Astrocyte (in vitro differentiated cells and primary cell): ENCODE measurements around the gene ALB. TPM values are rescaled to one million over a fixed set of nuclear protein-coding genes. Genes with fewer than 3 reads are reported as not detected.

Experiments
- DNase-seq: peaks from one replicate; pipeline ENCODE4 v3.0.0-alpha.2; 2010; ENCODE audit warnings: low read depth
- FAIRE-seq: peaks from 2 replicates; lab custom pipeline; 2011; peaks lifted over from hg19 to GRCh38; lab: Jason Lieb, UNC
- H2AFZ ChIP-seq: 2 replicates; pipeline ENCODE4 v1.6.0; 2012; ENCODE audit warnings: low read depth, low read length, inconsistent platforms
- H3K27ac ChIP-seq: 2 replicates; pipeline ENCODE4 v1.5.1; 2011; ENCODE audit warnings: low read depth, low read length, inconsistent platforms
- H3K27me3 ChIP-seq: 2 replicates; pipeline ENCODE4 v1.6.0; 2011; ENCODE audit warnings: low read length, inconsistent platforms; ENCODE audit not compliant: insufficient read depth
- H3K36me3 ChIP-seq: 2 replicates; pipeline ENCODE4 v1.5.1; 2011; ENCODE audit warnings: low read length, inconsistent platforms; ENCODE audit not compliant: insufficient read depth
- H3K4me1 ChIP-seq: 2 replicates; pipeline ENCODE4 v1.5.1; 2011; ENCODE audit warnings: low read length, inconsistent platforms; ENCODE audit not compliant: insufficient read depth
- H3K4me2 ChIP-seq: 2 replicates; pipeline ENCODE4 v1.6.0; 2012; ENCODE audit warnings: low read length, inconsistent platforms
- H3K4me3 ChIP-seq: 2 replicates; pipeline ENCODE4 v1.5.1; 2011; ENCODE audit warnings: low read depth, mild to moderate bottlenecking, low read length, inconsistent platforms; ENCODE audit not compliant: insufficient read depth
- H3K79me2 ChIP-seq: 2 replicates; pipeline ENCODE4 v1.6.0; 2012; ENCODE audit warnings: mild to moderate bottlenecking, low read length, inconsistent platforms; ENCODE audit not compliant: insufficient read depth
- H3K9ac ChIP-seq: 2 replicates; pipeline ENCODE4 v1.6.0; 2012; ENCODE audit warnings: mild to moderate bottlenecking, low read length, inconsistent platforms
- H3K9me3 ChIP-seq: 2 replicates; pipeline ENCODE4 v1.5.1; 2012; ENCODE audit warnings: low read depth, mild to moderate bottlenecking, low read length, inconsistent platforms; ENCODE audit not compliant: insufficient read depth
- H4K20me1 ChIP-seq: 2 replicates; pipeline ENCODE4 v1.6.0; 2012; ENCODE audit warnings: low read length, inconsistent platforms; ENCODE audit not compliant: insufficient read depth
- H3K27ac Mint-ChIP-seq: one replicate; pipeline ENCODE4 v1.8.0; 2021; ENCODE audit warnings: mild to moderate bottlenecking, mixed read lengths; ENCODE audit not compliant: unreplicated experiment
- H3K27me3 Mint-ChIP-seq: one replicate; pipeline ENCODE4 v1.8.0; 2021; ENCODE audit warnings: low read depth, mixed read lengths; ENCODE audit not compliant: unreplicated experiment
- H3K36me3 Mint-ChIP-seq: one replicate; pipeline ENCODE4 v1.8.0; 2021; ENCODE audit warnings: low read depth, mixed read lengths; ENCODE audit not compliant: unreplicated experiment
- H3K4me1 Mint-ChIP-seq: one replicate; pipeline ENCODE4 v1.8.0; 2021; ENCODE audit warnings: low read depth, mixed read lengths; ENCODE audit not compliant: unreplicated experiment
- H3K4me3 Mint-ChIP-seq: one replicate; pipeline ENCODE4 v1.8.0; 2021; ENCODE audit warnings: mild to moderate bottlenecking, moderate library complexity, mixed read lengths; ENCODE audit not compliant: unreplicated experiment
- H3K9me3 Mint-ChIP-seq: one replicate; pipeline ENCODE4 v1.8.0; 2021; ENCODE audit warnings: mild to moderate bottlenecking, mixed read lengths; ENCODE audit not compliant: unreplicated experiment
- CTCF ChIP-seq: IDR thresholded peaks from 2 replicates; pipeline ENCODE4 v1.5.1; 2011; ENCODE audit warnings: low read depth, mild to moderate bottlenecking, inconsistent platforms, low read length, moderate library complexity; ENCODE audit not compliant: insufficient read depth
- EZH2 ChIP-seq: IDR thresholded peaks from 2 replicates; pipeline ENCODE4 v1.6.1; 2012; ENCODE audit warnings: mild to moderate bottlenecking, low read length, inconsistent platforms; ENCODE audit not compliant: insufficient read depth
- total RNA-seq: library from RNA; stranded (reverse); gene quantifications from 2 replicates; pipeline ENCODE4 v1.2.1, GENCODE V29; 2021

ALB gene
- total RNA-seq, 1 donor from 2014 or later = not detected

- H3K4me1 Mint-ChIP-seq = peaks cover 38% of the 10 kb centered on the region
Observed at GRCh38 chr4:73452953-73453700, 49.0 kb downstream of the ALB start.

GRCh38 chr4:73453701-73454005 is 49.6 kb downstream of the ALB start:
- Mint-ChIP-seq H3K27ac (no peak overlapping the region), H3K4me3 (no peak overlapping the region), H3K4me1 (peaks cover 37% of the 10 kb centered on the region), H3K9me3 (peaks cover 3% of the 10 kb centered on the region), H3K36me3 (no peaks in the 10 kb centered on the region), H3K27me3 (no peaks in the 10 kb centered on the region)
- H3K79me2 ChIP-seq = no peaks in the 10 kb centered on the region
- H3K27ac ChIP-seq = no peak overlapping the region
- no peak for FAIRE-seq
- no peak overlapping the region for H2AFZ ChIP-seq
- peaks cover 18% of the 10 kb centered on the region for H3K4me1 ChIP-seq
- TF ChIP-seq CTCF (no peak), EZH2 (no peak)
- H3K27me3 ChIP-seq = no peaks in the 10 kb centered on the region
- H3K4me3 ChIP-seq = no peak overlapping the region
- H3K9ac ChIP-seq = no peak overlapping the region
- H3K36me3 ChIP-seq = no peaks in the 10 kb centered on the region
- H3K4me2 ChIP-seq = no peak overlapping the region
- H3K9me3 ChIP-seq = no peaks in the 10 kb centered on the region
- DNase-seq = peak; percentile 23
- no peaks in the 10 kb centered on the region for H4K20me1 ChIP-seq

More at GRCh38 chr4:73452953-73453700, 49.0 kb downstream of the ALB start:
- no peak overlapping the region for H3K9ac ChIP-seq
- no peak overlapping the region for H3K27ac ChIP-seq
- H3K9me3 ChIP-seq = no peaks in the 10 kb centered on the region
- no peaks in the 10 kb centered on the region for H3K36me3 ChIP-seq
- DNase-seq = peak; percentile 32
- TF ChIP-seq CTCF (no peak), EZH2 (no peak)
- Mint-ChIP-seq H3K27me3 (no peaks in the 10 kb centered on the region), H3K9me3 (peaks cover 3% of the 10 kb centered on the region), H3K4me3 (no peak overlapping the region), H3K36me3 (no peaks in the 10 kb centered on the region), H3K27ac (no peak overlapping the region)
- peaks cover 18% of the 10 kb centered on the region for H3K4me1 ChIP-seq
- no peaks in the 10 kb centered on the region for H3K27me3 ChIP-seq
- no peaks in the 10 kb centered on the region for H3K79me2 ChIP-seq
- FAIRE-seq = no peak
- H4K20me1 ChIP-seq = no peaks in the 10 kb centered on the region
- H3K4me2 ChIP-seq = no peak overlapping the region
- H3K4me3 ChIP-seq = no peak overlapping the region
- H2AFZ ChIP-seq = no peak overlapping the region

GRCh38 chr4:73454920-73455319 is 50.8 kb downstream of the ALB start:
- Histone ChIP-seq H3K9ac (no peak overlapping the region), H3K9me3 (no peaks in the 10 kb centered on the region), H2AFZ (no peak overlapping the region), H3K27me3 (no peaks in the 10 kb centered on the region), H3K4me2 (no peak overlapping the region), H3K36me3 (no peaks in the 10 kb centered on the region), H3K27ac (no peak overlapping the region), H4K20me1 (no peaks in the 10 kb centered on the region), H3K79me2 (no peaks in the 10 kb centered on the region), H3K4me3 (no peak overlapping the region), H3K4me1 (peaks cover 15% of the 10 kb centered on the region)
- Mint-ChIP-seq H3K4me3 (no peak overlapping the region), H3K27me3 (no peaks in the 10 kb centered on the region), H3K27ac (no peak overlapping the region), H3K4me1 (peaks cover 28% of the 10 kb centered on the region), H3K9me3 (peaks cover 3% of the 10 kb centered on the region), H3K36me3 (no peaks in the 10 kb centered on the region)
- TF ChIP-seq EZH2 = no peak
- TF ChIP-seq CTCF = no peak
- DNase-seq (no peak), FAIRE-seq (no peak)
